Astrocyte (in vitro differentiated cells and primary cell): ENCODE data around the gene GP5. TPM values are rescaled to one million over a fixed set of nuclear protein-coding genes. Genes with fewer than 3 reads are reported as not detected.

Experiments used
- DNase-seq: peaks from one replicate; pipeline ENCODE4 v3.0.0-alpha.2; 2010; ENCODE audit warnings: low read depth
- FAIRE-seq: peaks from 2 replicates; lab custom pipeline; 2011; peaks lifted over from hg19 to GRCh38; lab: Jason Lieb, UNC
- H2AFZ ChIP-seq: 2 replicates; pipeline ENCODE4 v1.6.0; 2012; ENCODE audit warnings: low read depth, low read length, inconsistent platforms
- H3K27ac ChIP-seq: 2 replicates; pipeline ENCODE4 v1.5.1; 2011; ENCODE audit warnings: low read depth, low read length, inconsistent platforms
- H3K27me3 ChIP-seq: 2 replicates; pipeline ENCODE4 v1.6.0; 2011; ENCODE audit warnings: low read length, inconsistent platforms; ENCODE audit not compliant: insufficient read depth
- H3K36me3 ChIP-seq: 2 replicates; pipeline ENCODE4 v1.5.1; 2011; ENCODE audit warnings: low read length, inconsistent platforms; ENCODE audit not compliant: insufficient read depth
- H3K4me1 ChIP-seq: 2 replicates; pipeline ENCODE4 v1.5.1; 2011; ENCODE audit warnings: low read length, inconsistent platforms; ENCODE audit not compliant: insufficient read depth
- H3K4me2 ChIP-seq: 2 replicates; pipeline ENCODE4 v1.6.0; 2012; ENCODE audit warnings: low read length, inconsistent platforms
- H3K4me3 ChIP-seq: 2 replicates; pipeline ENCODE4 v1.5.1; 2011; ENCODE audit warnings: low read depth, mild to moderate bottlenecking, low read length, inconsistent platforms; ENCODE audit not compliant: insufficient read depth
- H3K79me2 ChIP-seq: 2 replicates; pipeline ENCODE4 v1.6.0; 2012; ENCODE audit warnings: mild to moderate bottlenecking, low read length, inconsistent platforms; ENCODE audit not compliant: insufficient read depth
- H3K9ac ChIP-seq: 2 replicates; pipeline ENCODE4 v1.6.0; 2012; ENCODE audit warnings: mild to moderate bottlenecking, low read length, inconsistent platforms
- H3K9me3 ChIP-seq: 2 replicates; pipeline ENCODE4 v1.5.1; 2012; ENCODE audit warnings: low read depth, mild to moderate bottlenecking, low read length, inconsistent platforms; ENCODE audit not compliant: insufficient read depth
- H4K20me1 ChIP-seq: 2 replicates; pipeline ENCODE4 v1.6.0; 2012; ENCODE audit warnings: low read length, inconsistent platforms; ENCODE audit not compliant: insufficient read depth
- H3K27ac Mint-ChIP-seq: one replicate; pipeline ENCODE4 v1.8.0; 2021; ENCODE audit warnings: mild to moderate bottlenecking, mixed read lengths; ENCODE audit not compliant: unreplicated experiment
- H3K27me3 Mint-ChIP-seq: one replicate; pipeline ENCODE4 v1.8.0; 2021; ENCODE audit warnings: low read depth, mixed read lengths; ENCODE audit not compliant: unreplicated experiment
- H3K36me3 Mint-ChIP-seq: one replicate; pipeline ENCODE4 v1.8.0; 2021; ENCODE audit warnings: low read depth, mixed read lengths; ENCODE audit not compliant: unreplicated experiment
- H3K4me1 Mint-ChIP-seq: one replicate; pipeline ENCODE4 v1.8.0; 2021; ENCODE audit warnings: low read depth, mixed read lengths; ENCODE audit not compliant: unreplicated experiment
- H3K4me3 Mint-ChIP-seq: one replicate; pipeline ENCODE4 v1.8.0; 2021; ENCODE audit warnings: mild to moderate bottlenecking, moderate library complexity, mixed read lengths; ENCODE audit not compliant: unreplicated experiment
- H3K9me3 Mint-ChIP-seq: one replicate; pipeline ENCODE4 v1.8.0; 2021; ENCODE audit warnings: mild to moderate bottlenecking, mixed read lengths; ENCODE audit not compliant: unreplicated experiment
- EZH2 ChIP-seq: IDR thresholded peaks from 2 replicates; pipeline ENCODE4 v1.6.1; 2012; ENCODE audit warnings: mild to moderate bottlenecking, low read length, inconsistent platforms; ENCODE audit not compliant: insufficient read depth
- total RNA-seq: library from RNA; stranded (reverse); gene quantifications from 2 replicates; pipeline ENCODE4 v1.2.1, GENCODE V29; 2021
- TF ChIP-seq, protein P1 (sequence below): IDR thresholded peaks from 2 replicates; pipeline ENCODE4 v1.5.1; 2011; ENCODE audit warnings: low read depth, mild to moderate bottlenecking, inconsistent platforms, low read length, moderate library complexity; ENCODE audit not compliant: insufficient read depth

The GP5 gene
- total RNA-seq, 1 donor from 2014 or later, result not detected

DNA sequence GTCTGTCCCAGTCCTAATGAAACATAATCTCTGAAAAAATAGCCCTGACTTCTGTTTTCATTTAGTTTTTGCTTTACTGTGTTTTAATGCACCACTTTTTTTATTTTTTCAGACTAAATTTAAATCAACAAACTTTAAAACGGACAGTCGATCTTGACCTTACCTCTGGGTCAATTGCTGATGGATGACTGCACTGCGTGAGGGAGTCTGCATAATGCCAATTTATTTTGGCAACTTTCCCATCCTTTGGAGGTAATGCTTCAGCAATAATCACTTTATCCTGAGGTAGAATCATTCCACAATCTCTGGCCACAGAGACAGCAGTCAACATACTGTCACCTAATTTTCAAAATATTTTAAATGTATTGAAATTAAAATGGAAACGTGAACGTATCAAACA, 32.5 kb upstream of the GP5 start:
- peaks cover 6% of the 10 kb centered on the region for H3K36me3 Mint-ChIP-seq

DNA sequence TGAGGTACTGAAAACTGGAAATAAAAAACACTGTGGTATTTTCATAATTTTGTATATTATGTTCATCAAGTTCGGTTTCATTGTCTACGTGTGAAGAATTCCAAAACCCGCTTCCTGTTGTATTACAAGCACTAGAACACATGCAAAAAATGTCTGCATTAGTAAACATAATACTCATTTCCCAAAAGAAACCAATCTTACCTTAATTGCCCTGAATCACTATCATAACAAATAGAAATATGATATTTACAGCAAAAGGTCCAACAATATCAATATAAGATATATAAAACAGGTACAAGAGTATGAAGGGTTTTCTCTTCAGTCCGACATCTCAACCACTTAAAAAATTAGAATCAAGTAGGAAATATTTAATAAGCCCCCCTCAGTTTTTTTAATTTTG, 26.3 kb upstream of the GP5 start:
- H3K4me3 Mint-ChIP-seq, result no peak overlapping the region
- H3K4me2 ChIP-seq, result no peak overlapping the region
- FAIRE-seq (no peak), DNase-seq (no peak)
- H3K9ac ChIP-seq, result no peak overlapping the region
- no peaks in the 10 kb centered on the region for H3K27me3 Mint-ChIP-seq
- H3K27ac ChIP-seq, result no peak overlapping the region
- H3K36me3 ChIP-seq, result peaks cover 39% of the 10 kb centered on the region
- no peak overlapping the region for H3K27ac Mint-ChIP-seq
- no peaks in the 10 kb centered on the region for H3K27me3 ChIP-seq
- H3K79me2 ChIP-seq, result no peaks in the 10 kb centered on the region
- H4K20me1 ChIP-seq, result peaks cover 18% of the 10 kb centered on the region
- H3K4me3 ChIP-seq, result no peak overlapping the region
- no peaks in the 10 kb centered on the region for H3K9me3 ChIP-seq
- peaks cover 5% of the 10 kb centered on the region for H3K4me1 ChIP-seq
- H3K9me3 Mint-ChIP-seq, result no peaks in the 10 kb centered on the region
- TF ChIP-seq EZH2, result no peak
- TF ChIP-seq, protein P1, sequence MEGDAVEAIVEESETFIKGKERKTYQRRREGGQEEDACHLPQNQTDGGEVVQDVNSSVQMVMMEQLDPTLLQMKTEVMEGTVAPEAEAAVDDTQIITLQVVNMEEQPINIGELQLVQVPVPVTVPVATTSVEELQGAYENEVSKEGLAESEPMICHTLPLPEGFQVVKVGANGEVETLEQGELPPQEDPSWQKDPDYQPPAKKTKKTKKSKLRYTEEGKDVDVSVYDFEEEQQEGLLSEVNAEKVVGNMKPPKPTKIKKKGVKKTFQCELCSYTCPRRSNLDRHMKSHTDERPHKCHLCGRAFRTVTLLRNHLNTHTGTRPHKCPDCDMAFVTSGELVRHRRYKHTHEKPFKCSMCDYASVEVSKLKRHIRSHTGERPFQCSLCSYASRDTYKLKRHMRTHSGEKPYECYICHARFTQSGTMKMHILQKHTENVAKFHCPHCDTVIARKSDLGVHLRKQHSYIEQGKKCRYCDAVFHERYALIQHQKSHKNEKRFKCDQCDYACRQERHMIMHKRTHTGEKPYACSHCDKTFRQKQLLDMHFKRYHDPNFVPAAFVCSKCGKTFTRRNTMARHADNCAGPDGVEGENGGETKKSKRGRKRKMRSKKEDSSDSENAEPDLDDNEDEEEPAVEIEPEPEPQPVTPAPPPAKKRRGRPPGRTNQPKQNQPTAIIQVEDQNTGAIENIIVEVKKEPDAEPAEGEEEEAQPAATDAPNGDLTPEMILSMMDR, result no peak
- no peak overlapping the region for H2AFZ ChIP-seq
- H3K36me3 Mint-ChIP-seq, result peaks cover 6% of the 10 kb centered on the region
- peaks cover 2% of the 10 kb centered on the region for H3K4me1 Mint-ChIP-seq

More for the DNA sequence above, 32.5 kb upstream of the GP5 start:
- no peak overlapping the region for H3K4me2 ChIP-seq
- TF ChIP-seq EZH2, result no peak
- TF ChIP-seq, protein P1, result no peak
- H3K4me1 ChIP-seq, result peaks cover 4% of the 10 kb centered on the region
- Mint-ChIP-seq H3K27me3 (no peaks in the 10 kb centered on the region), H3K9me3 (no peaks in the 10 kb centered on the region), H3K4me1 (no peaks in the 10 kb centered on the region), H3K27ac (no peak overlapping the region), H3K4me3 (no peak overlapping the region)
- H3K9ac ChIP-seq, result no peak overlapping the region
- peaks cover 20% of the 10 kb centered on the region for H4K20me1 ChIP-seq
- H3K9me3 ChIP-seq, result no peaks in the 10 kb centered on the region
- peaks cover 65% of the 10 kb centered on the region for H3K36me3 ChIP-seq
- no peak overlapping the region for H2AFZ ChIP-seq
- FAIRE-seq (no peak), DNase-seq (no peak)
- H3K4me3 ChIP-seq, result no peak overlapping the region
- H3K27ac ChIP-seq, result no peak overlapping the region
- H3K27me3 ChIP-seq, result no peaks in the 10 kb centered on the region
- H3K79me2 ChIP-seq, result no peaks in the 10 kb centered on the region

DNA sequence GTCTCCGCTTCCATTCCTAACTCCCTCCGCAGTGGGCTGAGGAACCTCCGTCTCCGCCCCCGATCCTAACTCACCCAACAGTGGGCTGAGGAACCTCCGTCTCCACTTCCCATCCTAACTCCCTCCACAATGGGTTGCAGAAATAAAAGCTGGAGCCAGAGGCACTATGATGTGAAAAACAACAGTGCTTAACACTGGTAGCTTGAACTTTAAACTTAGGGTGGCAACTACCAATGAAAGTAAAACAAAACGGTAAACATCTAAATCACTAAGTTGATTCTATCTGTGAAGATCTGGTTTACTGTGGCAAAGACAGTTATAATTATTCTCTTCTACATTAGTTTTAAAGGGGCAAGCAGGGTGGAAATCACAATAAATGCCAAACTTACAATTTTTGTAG, 25.9 kb upstream of the GP5 start:
- H3K36me3 Mint-ChIP-seq, result peaks cover 6% of the 10 kb centered on the region
- Histone ChIP-seq H3K9ac (no peak overlapping the region), H4K20me1 (peaks cover 18% of the 10 kb centered on the region), H3K9me3 (no peaks in the 10 kb centered on the region), H3K4me2 (no peak overlapping the region), H3K79me2 (no peaks in the 10 kb centered on the region), H3K36me3 (peaks cover 34% of the 10 kb centered on the region), H3K4me1 (peaks cover 5% of the 10 kb centered on the region), H3K27ac (no peak overlapping the region), H2AFZ (no peak overlapping the region), H3K4me3 (no peak overlapping the region), H3K27me3 (no peaks in the 10 kb centered on the region)
- FAIRE-seq (no peak), DNase-seq (no peak)
- no peaks in the 10 kb centered on the region for H3K9me3 Mint-ChIP-seq
- no peak overlapping the region for H3K27ac Mint-ChIP-seq
- no peak for TF ChIP-seq EZH2
- TF ChIP-seq, protein P1, result no peak
- no peaks in the 10 kb centered on the region for H3K27me3 Mint-ChIP-seq
- no peak overlapping the region for H3K4me3 Mint-ChIP-seq
- H3K4me1 Mint-ChIP-seq, result peaks cover 2% of the 10 kb centered on the region
